Activated CD4-positive, alpha-beta T cell treated with anti-CD3 and anti-CD28 coated beads, Interleukin-2, amount 10 ng/mL, durations not matched to agents 24 days and 14 days (primary cell): ENCODE results near the gene U2AF2. TPM values are rescaled to one million over a fixed set of nuclear protein-coding genes. Genes with fewer than 3 reads are reported as not detected.

Experiments
- DNase-seq: peaks from one replicate; pipeline ENCODE4 v3.0.0; 2022
- H3K27ac Mint-ChIP-seq: one replicate; pipeline ENCODE4 v1.8.0; 2022; ENCODE audit warnings: mild to moderate bottlenecking, mixed read lengths
- H3K27me3 Mint-ChIP-seq: one replicate; pipeline ENCODE4 v1.8.0; 2022; ENCODE audit warnings: mixed read lengths
- H3K36me3 Mint-ChIP-seq: one replicate; pipeline ENCODE4 v1.8.0; 2022; ENCODE audit warnings: low read depth, mild to moderate bottlenecking, mixed read lengths
- H3K4me1 Mint-ChIP-seq: one replicate; pipeline ENCODE4 v1.8.0; 2021; ENCODE audit warnings: mixed read lengths
- H3K4me3 Mint-ChIP-seq: one replicate; pipeline ENCODE4 v1.8.0; 2022; ENCODE audit warnings: mild to moderate bottlenecking, moderate library complexity, mixed read lengths
- H3K9me3 Mint-ChIP-seq: one replicate; pipeline ENCODE4 v1.8.0; 2021; ENCODE audit warnings: mixed read lengths
- intact Hi-C: fragments of 100-400 bp; cut with micrococcal nuclease; formaldehyde crosslinking; loops from one replicate; pipeline ENCODE4 v1.15.1; 2023
- total RNA-seq: library from RNA; stranded (reverse); gene quantifications from 2 replicates; pipeline ENCODE4 v1.2.3, GENCODE V29; 2022

Gene U2AF2
- total RNA-seq, 1 donor from 2014 or later: 394 TPM

- Mint-ChIP-seq H3K4me1 (peaks cover 32% of the 10 kb centered on the region), H3K4me3 (peak overlapping the region; percentile 90), H3K27me3 (no peaks in the 10 kb centered on the region), H3K36me3 (peaks cover 56% of the 10 kb centered on the region), H3K9me3 (peaks cover 3% of the 10 kb centered on the region), H3K27ac (peak overlapping the region; percentile 98)
- DNase-seq: peak; percentile 75
- intact Hi-C loops: loop anchor here (1.0 to 5.0 kb wide), 5 partner anchors 7 to 525 kb away; partner anchors contain the start of genes EPN1, FIZ1 and PPP1R12C
These were observed 12.5 kb upstream of the U2AF2 start for GRCh38 chr19:55642153-55643002.

DNA sequence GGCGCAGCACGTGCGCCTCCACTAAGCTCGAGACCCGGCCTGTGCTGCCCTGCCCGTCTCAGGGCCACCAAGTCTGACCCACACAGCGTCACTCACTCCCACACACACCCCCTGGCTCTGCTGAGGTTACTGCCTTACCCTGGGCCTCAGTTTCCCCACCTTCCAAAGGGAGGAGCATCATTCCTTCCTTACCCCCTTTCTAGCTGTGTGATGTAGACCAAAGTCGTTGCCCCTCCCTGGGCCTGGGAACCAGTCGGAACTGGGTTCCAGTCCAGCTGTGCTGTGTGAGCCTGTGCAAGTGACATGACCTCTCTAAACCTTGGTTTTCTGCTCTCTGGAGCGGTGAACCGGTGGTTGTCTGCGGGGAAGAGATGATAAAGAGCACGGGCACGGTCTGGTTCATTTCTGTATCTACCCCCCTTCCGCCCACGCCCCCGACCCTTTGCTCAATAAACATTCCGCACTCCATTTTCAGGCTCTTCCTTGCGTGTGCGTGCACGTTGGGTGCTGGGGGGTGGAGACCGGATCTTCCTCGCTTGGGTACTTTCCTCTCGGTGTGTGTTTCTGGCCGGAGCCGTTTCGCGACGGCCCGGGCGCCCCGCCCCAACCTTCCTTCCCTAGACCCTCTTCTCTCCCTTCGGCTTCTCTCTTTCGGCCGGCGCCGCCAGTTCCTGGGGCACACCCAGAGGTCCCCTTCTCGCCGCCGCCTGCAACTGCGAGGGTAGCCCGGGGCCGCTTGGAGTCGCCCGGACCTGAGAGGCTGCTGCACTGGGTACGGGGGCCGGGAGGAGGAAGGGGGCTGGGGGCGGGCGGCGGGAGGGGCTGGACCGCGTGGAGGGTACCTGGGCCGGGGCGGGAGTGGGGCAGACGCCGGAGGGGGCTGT, 11.6 kb upstream of the U2AF2 start, which contains the start of gene ZNF581:
ZNF581 (plus strand) TSS at position 647 of the 884 bp plus-strand sequence. CDS start 923 bp downstream, outside the sequence.
- peak within 1 kb of the TSS; percentile 90 for H3K4me3 Mint-ChIP-seq
- peaks cover 52% of the 10 kb centered on the region for H3K36me3 Mint-ChIP-seq
- DNase-seq: peak; percentile 95

DNA sequence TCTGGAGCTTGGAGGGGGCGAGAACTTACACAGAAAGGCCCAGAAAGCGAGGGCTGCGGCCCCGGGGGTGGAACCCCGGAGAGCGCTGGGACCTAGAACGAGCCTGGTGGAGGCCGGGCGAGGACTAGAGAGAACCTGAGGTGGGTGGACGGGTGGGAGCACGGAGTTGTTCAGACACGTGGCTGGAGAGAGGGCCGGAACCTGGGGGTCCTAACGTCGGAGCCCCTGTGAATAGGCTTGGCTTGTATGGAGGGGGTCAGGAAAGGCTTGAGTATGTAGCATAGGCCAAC, 11.0 kb upstream of the U2AF2 start:
- Mint-ChIP-seq H3K36me3 (peaks cover 48% of the 10 kb centered on the region), H3K9me3 (peaks cover 3% of the 10 kb centered on the region), H3K27ac (peak overlapping the region; percentile 97), H3K4me1 (peaks cover 30% of the 10 kb centered on the region), H3K4me3 (peak overlapping the region; percentile 90), H3K27me3 (no peaks in the 10 kb centered on the region)
- intact Hi-C loops: loop anchor here (1.0 to 5.0 kb wide), 5 partner anchors 9 to 527 kb away; partner anchors contain the start of genes EPN1, FIZ1 and PPP1R12C
- no peak for DNase-seq

More for the DNA sequence above, 11.6 kb upstream of the U2AF2 start, which contains the start of gene ZNF581:
- H3K9me3 Mint-ChIP-seq: peaks cover 3% of the 10 kb centered on the region
- peaks cover 29% of the 10 kb centered on the region for H3K4me1 Mint-ChIP-seq
- H3K27ac Mint-ChIP-seq: peak within 1 kb of the TSS; percentile 98
- intact Hi-C loops: loop anchor here (1.0 to 5.0 kb wide), 5 partner anchors 8 to 526 kb away; partner anchors contain the start of genes EPN1, FIZ1 and PPP1R12C
- no peaks in the 10 kb centered on the region for H3K27me3 Mint-ChIP-seq

GRCh38 chr19:55644191-55644833, 10.5 kb upstream of the U2AF2 start:
- Mint-ChIP-seq H3K27me3 (no peaks in the 10 kb centered on the region), H3K9me3 (no peaks in the 10 kb centered on the region), H3K27ac (peak overlapping the region; percentile 97), H3K36me3 (peaks cover 45% of the 10 kb centered on the region), H3K4me3 (peak overlapping the region; percentile 90), H3K4me1 (peaks cover 27% of the 10 kb centered on the region)
- no peak for DNase-seq
- intact Hi-C loops: loop anchor here (5.0 kb wide), 1 partner anchor 527 kb away; the partner anchor contains the start of gene PPP1R12C

GRCh38 chr19:55644842-55645511, 9.9 kb upstream of the U2AF2 start:
- H3K27ac Mint-ChIP-seq: peak overlapping the region; percentile 97
- peaks cover 46% of the 10 kb centered on the region for H3K36me3 Mint-ChIP-seq
- H3K4me3 Mint-ChIP-seq: peak overlapping the region; percentile 90
- H3K4me1 Mint-ChIP-seq: peaks cover 34% of the 10 kb centered on the region
- DNase-seq: no peak
- H3K9me3 Mint-ChIP-seq: no peaks in the 10 kb centered on the region
- intact Hi-C loops: loop anchor here (5.0 kb wide), 1 partner anchor 528 kb away; the partner anchor contains the start of gene PPP1R12C
- H3K27me3 Mint-ChIP-seq: no peaks in the 10 kb centered on the region

GRCh38 chr19:55645512-55645881, 9.3 kb upstream of the U2AF2 start:
- Mint-ChIP-seq H3K27ac (peak overlapping the region; percentile 56), H3K9me3 (no peaks in the 10 kb centered on the region), H3K4me1 (peaks cover 36% of the 10 kb centered on the region), H3K4me3 (peak overlapping the region; percentile 57), H3K27me3 (no peaks in the 10 kb centered on the region), H3K36me3 (peaks cover 46% of the 10 kb centered on the region)
- DNase-seq: no peak
- intact Hi-C loops: no loop called here

- H3K27me3 Mint-ChIP-seq: no peaks in the 10 kb centered on the region
- H3K27ac Mint-ChIP-seq: peak overlapping the region; percentile 69
- no peak for DNase-seq
- peaks cover 44% of the 10 kb centered on the region for H3K36me3 Mint-ChIP-seq
- peak overlapping the region; percentile 86 for H3K4me3 Mint-ChIP-seq
- intact Hi-C loops: no loop called here
- H3K9me3 Mint-ChIP-seq: no peaks in the 10 kb centered on the region
- peaks cover 38% of the 10 kb centered on the region for H3K4me1 Mint-ChIP-seq
These were observed 7.7 kb upstream of the U2AF2 start for GRCh38 chr19:55646889-55647731.

DNA sequence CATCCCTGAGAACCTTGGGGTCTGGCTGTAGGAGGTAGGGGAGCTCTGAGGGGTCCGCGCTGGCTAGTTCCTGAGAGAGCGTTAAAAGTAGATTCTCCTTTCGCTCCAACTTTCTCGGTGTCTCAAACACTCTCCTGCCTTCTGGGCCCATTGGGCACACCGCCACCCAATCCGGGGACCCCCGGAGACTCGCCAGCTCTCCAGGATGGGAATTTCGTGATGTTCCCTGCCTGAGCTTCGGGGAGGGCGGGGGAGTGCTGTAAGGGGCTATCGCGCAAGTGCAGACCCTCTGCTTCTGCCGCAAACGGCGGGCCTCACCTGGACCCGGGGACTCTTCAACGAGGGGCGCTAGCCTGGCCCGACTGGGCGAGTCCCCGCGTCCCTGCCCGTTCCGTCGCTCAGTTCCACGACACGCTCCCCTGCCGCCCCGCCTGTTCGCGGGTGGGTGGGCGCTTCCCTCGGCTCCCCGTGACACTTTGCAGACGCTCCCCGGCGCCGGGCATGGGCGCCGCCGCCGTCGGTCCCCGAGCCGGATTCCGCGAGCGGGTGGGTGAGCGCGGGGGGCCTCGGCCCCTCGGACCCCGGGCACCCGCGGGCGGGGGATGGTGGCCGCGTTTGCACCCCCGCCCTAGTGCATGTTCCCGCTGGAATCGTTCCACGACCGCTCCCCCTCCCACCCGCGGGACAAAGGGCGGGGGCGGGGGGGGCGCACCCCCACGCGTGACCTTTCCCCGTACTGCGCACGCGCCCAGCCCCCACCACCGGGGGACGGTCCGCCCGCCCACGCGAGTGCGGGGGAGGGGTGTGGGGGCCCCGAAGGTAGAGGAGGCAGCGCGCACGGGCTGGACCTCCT, 6.9 kb upstream of the U2AF2 start, which contains the start of gene CCDC106:
CCDC106 (plus strand) TSS at position 481 of the 853 bp plus-strand sequence. CDS start 835 bp downstream, outside the sequence.
- intact Hi-C loops: no loop called here
- Mint-ChIP-seq H3K36me3 (peaks cover 44% of the 10 kb centered on the region), H3K4me3 (peak within 1 kb of the TSS; percentile 86)

GRCh38 chr19:55648585-55649267, 6.1 kb upstream of the U2AF2 start:
- H3K4me1 Mint-ChIP-seq: peaks cover 33% of the 10 kb centered on the region
- no peaks in the 10 kb centered on the region for H3K9me3 Mint-ChIP-seq
- no peak for DNase-seq
- H3K4me3 Mint-ChIP-seq: peak overlapping the region; percentile 82
- intact Hi-C loops: no loop called here
- H3K27me3 Mint-ChIP-seq: peaks cover 1% of the 10 kb centered on the region
- H3K27ac Mint-ChIP-seq: peak overlapping the region; percentile 85
- H3K36me3 Mint-ChIP-seq: peaks cover 38% of the 10 kb centered on the region

More for the DNA sequence above, 6.9 kb upstream of the U2AF2 start, which contains the start of gene CCDC106:
- no peaks in the 10 kb centered on the region for H3K27me3 Mint-ChIP-seq
- no peaks in the 10 kb centered on the region for H3K9me3 Mint-ChIP-seq
- H3K27ac Mint-ChIP-seq: peak within 1 kb of the TSS; percentile 85
- H3K4me1 Mint-ChIP-seq: peaks cover 37% of the 10 kb centered on the region
- peak; percentile 85 for DNase-seq

DNA sequence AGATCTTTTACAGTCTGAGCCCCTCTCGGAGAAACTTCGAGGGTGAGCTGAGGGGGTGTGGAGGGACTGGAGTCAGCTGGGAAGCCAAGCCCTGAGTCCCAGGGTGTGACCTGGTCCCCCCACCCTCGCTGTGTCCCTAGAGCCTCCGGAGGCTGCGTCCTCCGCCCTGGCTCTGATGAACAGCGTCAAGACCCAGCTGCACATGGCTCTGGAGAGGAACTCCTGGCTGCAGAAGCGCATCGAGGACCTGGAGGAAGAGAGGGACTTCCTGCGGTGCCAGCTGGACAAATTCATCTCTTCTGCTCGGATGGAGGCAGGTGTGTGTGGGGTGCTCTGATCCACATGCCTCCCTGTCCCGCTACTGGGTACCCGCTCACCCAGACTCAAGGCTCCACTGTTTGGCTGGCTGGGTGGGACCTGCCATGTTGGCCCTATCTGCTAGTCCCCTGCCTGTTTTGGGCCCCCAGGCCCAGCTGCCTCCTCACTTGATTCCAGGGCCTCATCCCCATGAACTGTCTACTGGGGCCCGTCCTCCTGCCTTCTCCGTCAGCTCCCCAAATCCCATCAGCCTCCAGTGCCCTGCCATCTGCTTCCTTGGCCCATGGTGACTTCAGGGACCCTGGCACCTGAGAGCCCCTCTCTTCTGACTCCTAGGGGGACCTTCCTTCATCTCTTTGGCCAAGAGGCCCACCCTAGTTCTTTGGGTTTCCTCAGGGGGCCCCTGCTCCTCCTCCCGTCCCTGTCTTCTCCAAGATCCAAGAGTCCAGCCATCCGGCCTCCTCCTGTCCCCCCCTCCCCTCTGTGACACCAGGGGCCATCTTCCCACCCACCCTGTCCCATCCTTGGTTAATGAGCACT, 5.3 kb upstream of the U2AF2 start:
- H3K4me3 Mint-ChIP-seq: peak overlapping the region; percentile 82
- H3K27ac Mint-ChIP-seq: peak overlapping the region; percentile 86
- H3K4me1 Mint-ChIP-seq: peaks cover 34% of the 10 kb centered on the region
- no peak for DNase-seq
- intact Hi-C loops: loop anchor here (5.0 to 10.0 kb wide), 3 partner anchors 395 to 665 kb away; partner anchors contain the start of genes PPP6R1, ZNF444 and ZSCAN5A
- H3K36me3 Mint-ChIP-seq: peaks cover 33% of the 10 kb centered on the region
- no peaks in the 10 kb centered on the region for H3K9me3 Mint-ChIP-seq
- peaks cover 1% of the 10 kb centered on the region for H3K27me3 Mint-ChIP-seq
